Esophagus squamous epithelium (tissue), 4 donors: Measurements from ENCODE around the gene REC114.
"Not testable (repeated sequence)": the region's sequence is repeated elsewhere in the genome, so short reads cannot be mapped to it uniquely, and the experiment has no call there.

Source experiments
- POLR2A ChIP-seq, 4 donors: fragments of 450-650 bp; IDR thresholded peaks; one replicate each; pipeline ENCODE4 v1.6.1; 2017; ENCODE audit warnings: antibody characterized with exemption in 4 of 4, mild to moderate bottlenecking in 4 of 4, moderate library complexity in 3 of 4
- TF ChIP-seq, protein P1 (sequence below), 6 experiments: fragments of 450-650 bp in 4 of 6; fragments of 200-600 bp in 2 of 6; sonication (generic) in 2 of 6; IDR thresholded peaks; one replicate each; pipeline ENCODE4 v1.5.1; 2016 to 2019; ENCODE audit warnings: antibody characterized with exemption in 6 of 6, mild to moderate bottlenecking in 4 of 6, moderate library complexity in 4 of 6

DNA sequence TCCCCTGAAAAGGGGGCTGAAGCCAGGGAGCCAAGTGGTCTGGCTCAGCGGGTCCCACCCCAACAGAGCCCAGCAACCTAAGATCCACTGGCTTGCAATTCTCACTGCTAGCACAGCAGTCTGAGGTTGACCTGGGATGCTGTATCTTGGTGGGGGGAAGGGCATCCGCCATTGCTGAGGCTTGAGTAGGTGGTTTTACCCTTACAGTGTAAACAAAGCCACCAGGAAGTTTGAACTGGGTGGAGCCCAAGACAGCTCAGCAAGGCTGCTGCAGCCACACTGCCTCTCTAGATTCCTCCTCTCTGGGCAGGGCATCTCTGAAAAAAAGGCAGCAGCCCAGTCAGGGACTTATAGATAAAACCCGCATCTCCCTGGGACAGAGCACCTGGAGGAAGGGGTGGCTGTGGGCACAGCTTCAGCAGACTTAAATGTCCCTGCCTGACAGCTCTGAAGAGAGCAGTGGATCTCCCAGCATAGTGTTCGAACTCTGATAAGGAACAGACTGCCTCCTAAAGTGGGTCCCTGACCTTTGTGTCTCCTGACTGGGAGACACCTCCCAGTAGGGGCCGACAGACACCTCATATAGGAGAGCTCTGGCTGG is 5.3 kb downstream of the REC114 start:
- TF ChIP-seq, protein P1, sequence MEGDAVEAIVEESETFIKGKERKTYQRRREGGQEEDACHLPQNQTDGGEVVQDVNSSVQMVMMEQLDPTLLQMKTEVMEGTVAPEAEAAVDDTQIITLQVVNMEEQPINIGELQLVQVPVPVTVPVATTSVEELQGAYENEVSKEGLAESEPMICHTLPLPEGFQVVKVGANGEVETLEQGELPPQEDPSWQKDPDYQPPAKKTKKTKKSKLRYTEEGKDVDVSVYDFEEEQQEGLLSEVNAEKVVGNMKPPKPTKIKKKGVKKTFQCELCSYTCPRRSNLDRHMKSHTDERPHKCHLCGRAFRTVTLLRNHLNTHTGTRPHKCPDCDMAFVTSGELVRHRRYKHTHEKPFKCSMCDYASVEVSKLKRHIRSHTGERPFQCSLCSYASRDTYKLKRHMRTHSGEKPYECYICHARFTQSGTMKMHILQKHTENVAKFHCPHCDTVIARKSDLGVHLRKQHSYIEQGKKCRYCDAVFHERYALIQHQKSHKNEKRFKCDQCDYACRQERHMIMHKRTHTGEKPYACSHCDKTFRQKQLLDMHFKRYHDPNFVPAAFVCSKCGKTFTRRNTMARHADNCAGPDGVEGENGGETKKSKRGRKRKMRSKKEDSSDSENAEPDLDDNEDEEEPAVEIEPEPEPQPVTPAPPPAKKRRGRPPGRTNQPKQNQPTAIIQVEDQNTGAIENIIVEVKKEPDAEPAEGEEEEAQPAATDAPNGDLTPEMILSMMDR (IDR thresholded peaks at IDR 0.05) = not testable (repeated sequence)
- not testable (repeated sequence) for TF ChIP-seq POLR2A (IDR thresholded peaks at IDR 0.05)
